ENCODE data around the gene CCDC33.

Gene CCDC33

DNA sequence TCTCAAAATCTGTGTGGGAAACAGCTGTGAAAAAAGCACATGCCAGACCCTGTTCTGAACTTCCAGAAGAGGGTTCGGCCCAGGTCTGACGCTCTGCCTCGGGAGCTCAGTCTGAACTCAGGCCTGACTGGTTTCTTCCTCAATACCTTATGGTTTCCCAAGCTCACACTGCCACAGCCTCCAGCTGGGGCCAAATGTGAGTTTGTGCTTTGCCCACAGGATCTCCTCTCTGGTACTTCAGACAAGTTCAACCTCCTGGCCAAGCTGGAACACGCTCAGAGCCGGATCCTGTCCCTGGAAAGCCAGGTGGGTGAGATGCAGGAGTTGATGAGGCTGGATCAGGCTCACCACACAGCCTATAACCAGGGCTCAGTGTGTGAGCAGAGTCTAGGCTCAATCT is 97.5 kb downstream of the CCDC33 start:
- Mint-ChIP-seq H3K4me3 (no peak overlapping the region), H3K9me3 (no peaks in the 10 kb centered on the region), H3K36me3 (no peaks in the 10 kb centered on the region), H3K27ac (no peak overlapping the region), H3K27me3 (no peaks in the 10 kb centered on the region), H3K4me1 (no peaks in the 10 kb centered on the region)

DNA sequence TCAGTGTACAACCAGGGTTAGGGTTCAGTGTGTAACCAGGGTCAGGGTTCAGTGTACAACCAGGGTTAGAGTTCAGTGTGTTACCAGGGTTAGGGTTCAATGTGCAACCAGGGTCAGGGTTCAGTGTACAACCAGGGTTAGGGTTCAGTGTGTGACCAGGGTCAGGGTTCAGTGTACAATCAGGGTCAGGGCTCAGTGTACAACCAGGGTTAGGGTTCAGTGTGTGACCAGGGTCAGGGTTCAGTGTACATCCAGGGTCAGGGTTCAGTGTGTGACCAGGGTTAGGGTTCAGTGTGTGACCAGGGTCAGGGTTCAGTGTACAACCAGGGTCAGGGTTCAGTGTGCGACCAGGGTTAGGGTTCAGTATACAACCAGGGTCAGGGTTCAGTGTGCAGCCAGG is 98.0 kb downstream of the CCDC33 start:
- no peak overlapping the region for H3K4me3 Mint-ChIP-seq

DNA sequence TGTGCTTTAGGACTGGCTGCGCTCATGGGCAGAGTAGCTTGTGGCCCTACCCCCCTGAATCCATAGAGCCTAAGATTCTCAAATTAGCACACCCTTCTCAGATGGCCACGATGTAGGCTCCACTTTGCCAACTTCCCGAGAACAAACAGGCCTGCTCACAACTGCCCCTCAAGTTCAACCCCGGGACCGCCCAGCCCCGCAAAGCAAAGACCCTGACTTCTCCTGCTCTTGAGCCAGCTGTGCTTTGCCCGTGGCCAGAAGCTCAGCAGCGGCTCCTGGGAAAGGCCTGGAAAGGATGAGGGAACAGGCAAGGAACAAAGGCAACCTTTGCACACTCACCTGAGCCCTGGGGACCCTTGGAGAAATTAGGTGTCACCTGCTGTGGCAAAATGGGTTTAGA is 99.3 kb downstream of the CCDC33 start:
- Mint-ChIP-seq H3K27ac (no peak overlapping the region), H3K4me3 (no peak overlapping the region), H3K36me3 (no peaks in the 10 kb centered on the region), H3K27me3 (no peaks in the 10 kb centered on the region), H3K4me1 (no peaks in the 10 kb centered on the region), H3K9me3 (no peaks in the 10 kb centered on the region)

More for the DNA sequence above, 98.0 kb downstream of the CCDC33 start:
- Mint-ChIP-seq H3K9me3 (no peaks in the 10 kb centered on the region), H3K4me1 (no peaks in the 10 kb centered on the region), H3K27me3 (no peaks in the 10 kb centered on the region), H3K27ac (no peak overlapping the region), H3K36me3 (no peaks in the 10 kb centered on the region)

DNA sequence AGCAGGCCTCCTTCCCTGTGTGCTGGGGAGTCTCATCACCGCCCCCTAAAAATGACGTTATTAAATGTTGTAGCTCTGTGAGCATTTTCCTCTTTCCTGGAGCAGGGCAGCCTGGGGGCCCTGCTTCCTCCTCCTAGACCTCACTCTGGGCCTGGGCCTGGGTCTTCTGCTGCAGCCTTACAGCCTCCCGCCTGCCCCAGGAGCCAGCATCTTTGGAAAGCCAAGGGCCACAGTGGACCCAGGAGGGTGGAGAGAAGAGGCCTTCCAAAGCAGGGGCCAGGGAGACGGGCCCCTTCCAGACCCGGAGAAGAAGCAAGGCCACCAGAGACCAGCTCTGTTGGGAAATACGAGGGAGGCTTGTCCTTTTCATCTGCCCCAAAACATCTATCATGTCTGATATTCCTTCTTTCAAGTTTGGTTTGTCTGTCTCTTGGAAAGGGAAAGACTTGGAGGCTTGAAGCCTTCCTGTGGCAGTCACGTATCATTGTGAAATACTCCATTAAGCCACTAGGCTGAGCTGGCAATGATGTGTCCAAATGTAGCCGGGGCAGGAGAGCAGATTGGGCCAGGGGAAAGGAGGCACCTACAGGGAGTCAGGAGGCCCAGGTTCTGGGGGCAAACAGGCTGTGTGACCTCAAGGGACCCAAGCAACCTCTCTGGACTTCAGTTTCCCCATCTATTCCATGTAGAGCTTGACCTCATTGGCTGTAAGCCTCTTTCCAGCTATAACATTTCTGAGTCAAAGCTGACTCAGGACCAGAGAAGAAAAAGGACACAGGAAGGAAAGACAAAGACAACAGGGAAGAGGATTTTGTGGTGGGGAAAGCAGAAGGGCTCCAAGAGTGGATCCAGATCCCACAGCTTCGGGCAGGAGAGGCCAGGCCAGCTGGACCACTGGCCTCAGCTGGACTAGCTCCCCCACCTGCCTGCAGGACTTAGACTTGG is 100.2 kb downstream of the CCDC33 start:
- H3K27ac Mint-ChIP-seq, result no peak overlapping the region
- no peaks in the 10 kb centered on the region for H3K36me3 Mint-ChIP-seq
- no peaks in the 10 kb centered on the region for H3K27me3 Mint-ChIP-seq
- no peaks in the 10 kb centered on the region for H3K4me1 Mint-ChIP-seq
- no peaks in the 10 kb centered on the region for H3K9me3 Mint-ChIP-seq
- H3K4me3 Mint-ChIP-seq, result no peak overlapping the region

DNA sequence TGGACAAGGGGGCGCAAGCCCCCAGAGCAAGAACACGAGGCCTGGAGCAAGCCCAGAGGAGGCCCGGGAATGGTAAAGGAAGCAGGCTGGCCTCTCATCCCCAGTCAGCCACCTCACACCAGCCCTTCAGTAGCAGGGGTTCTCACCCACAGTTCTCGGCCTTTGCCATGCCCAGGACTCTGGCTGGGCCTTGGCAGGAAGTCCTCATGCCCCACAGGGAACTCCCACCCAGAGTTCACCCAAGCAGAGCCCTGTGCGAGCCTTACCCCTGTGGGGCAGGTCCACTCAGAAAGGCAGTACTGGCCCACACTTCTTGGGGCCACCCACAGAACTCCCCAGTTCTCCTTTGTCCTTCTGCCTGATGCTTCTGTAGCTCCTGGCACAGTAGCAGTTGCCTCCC is 101.0 kb downstream of the CCDC33 start:
- Mint-ChIP-seq H3K4me3 (no peak overlapping the region), H3K4me1 (no peaks in the 10 kb centered on the region), H3K27me3 (no peaks in the 10 kb centered on the region), H3K36me3 (no peaks in the 10 kb centered on the region), H3K9me3 (no peaks in the 10 kb centered on the region), H3K27ac (no peak overlapping the region)

DNA sequence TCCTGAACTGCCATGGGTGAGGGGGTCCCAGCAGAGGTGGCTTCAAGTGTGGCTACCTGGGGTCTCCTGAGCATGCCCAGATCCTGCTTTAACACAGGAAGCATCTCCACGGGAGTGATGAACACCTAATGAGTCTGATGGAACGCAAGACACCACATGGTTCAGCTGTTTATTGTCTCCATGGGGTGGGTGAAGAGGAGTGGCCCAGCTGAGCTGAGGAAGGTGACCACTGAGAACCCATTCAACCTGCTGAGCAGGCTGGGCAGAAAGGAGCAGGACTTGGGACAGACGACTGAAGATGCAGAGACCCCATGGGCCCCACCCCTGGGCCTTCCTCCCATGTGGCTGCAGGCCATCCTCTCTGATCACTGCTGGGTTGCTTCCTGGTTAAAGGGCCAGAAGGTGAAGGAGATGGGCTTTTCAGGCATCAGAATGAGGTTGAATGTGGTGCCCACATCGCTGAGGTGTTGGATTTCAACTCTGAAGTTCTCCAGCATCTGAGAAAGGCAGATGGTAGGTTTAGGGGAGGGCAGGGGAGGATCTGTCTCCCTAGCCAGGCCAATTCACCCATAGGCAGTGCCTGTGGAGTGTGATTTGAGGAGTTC is 101.6 kb downstream of the CCDC33 start:
- Mint-ChIP-seq H3K27me3 (no peaks in the 10 kb centered on the region), H3K36me3 (no peaks in the 10 kb centered on the region), H3K27ac (no peak overlapping the region), H3K4me1 (no peaks in the 10 kb centered on the region), H3K4me3 (no peak overlapping the region), H3K9me3 (no peaks in the 10 kb centered on the region)

DNA sequence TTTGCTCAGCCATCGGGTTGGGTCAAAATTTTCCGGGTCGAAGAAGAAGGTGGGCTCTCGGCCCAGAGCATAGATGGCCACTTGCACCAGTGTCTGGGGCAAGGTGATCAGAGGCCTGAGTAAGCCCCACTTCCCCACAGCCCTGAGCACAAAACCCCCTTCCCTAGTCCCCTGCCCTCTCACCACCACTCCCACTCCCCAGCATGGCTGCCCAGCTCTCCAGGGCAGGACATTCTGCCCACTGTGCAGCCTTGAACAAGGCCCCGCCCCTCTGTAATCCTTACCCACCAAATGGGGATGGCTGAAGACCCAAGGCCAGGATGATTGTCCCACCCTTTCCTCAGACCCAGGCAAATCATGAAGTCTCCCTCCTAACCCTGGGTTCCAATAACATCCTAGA is 102.5 kb downstream of the CCDC33 start:
- Mint-ChIP-seq H3K9me3 (no peaks in the 10 kb centered on the region), H3K4me1 (no peaks in the 10 kb centered on the region), H3K27ac (no peak overlapping the region), H3K4me3 (no peak overlapping the region), H3K27me3 (no peaks in the 10 kb centered on the region), H3K36me3 (no peaks in the 10 kb centered on the region)

DNA sequence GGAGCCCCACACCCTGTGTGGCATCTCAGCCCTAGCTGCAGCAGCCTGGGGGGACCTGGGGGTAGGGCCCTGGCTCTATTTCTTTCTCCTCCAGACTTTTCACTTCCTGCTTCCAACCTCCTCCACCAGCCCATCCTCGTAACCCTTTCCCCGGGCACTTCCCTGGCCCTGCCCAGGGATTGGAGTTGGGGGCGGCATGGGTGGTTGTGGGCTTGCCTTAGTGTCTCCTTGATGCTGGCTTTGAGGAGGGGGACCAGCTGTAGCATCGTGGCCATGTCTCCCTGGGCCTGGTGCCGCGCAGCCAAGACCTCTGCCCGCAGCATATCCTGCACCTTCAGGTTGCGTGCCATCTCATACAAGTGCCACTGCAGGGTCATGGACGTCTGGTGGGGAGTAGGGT is 103.2 kb downstream of the CCDC33 start:
- Mint-ChIP-seq H3K4me1 (no peaks in the 10 kb centered on the region), H3K9me3 (no peaks in the 10 kb centered on the region), H3K4me3 (no peak overlapping the region), H3K27ac (no peak overlapping the region), H3K27me3 (no peaks in the 10 kb centered on the region), H3K36me3 (no peaks in the 10 kb centered on the region)

DNA sequence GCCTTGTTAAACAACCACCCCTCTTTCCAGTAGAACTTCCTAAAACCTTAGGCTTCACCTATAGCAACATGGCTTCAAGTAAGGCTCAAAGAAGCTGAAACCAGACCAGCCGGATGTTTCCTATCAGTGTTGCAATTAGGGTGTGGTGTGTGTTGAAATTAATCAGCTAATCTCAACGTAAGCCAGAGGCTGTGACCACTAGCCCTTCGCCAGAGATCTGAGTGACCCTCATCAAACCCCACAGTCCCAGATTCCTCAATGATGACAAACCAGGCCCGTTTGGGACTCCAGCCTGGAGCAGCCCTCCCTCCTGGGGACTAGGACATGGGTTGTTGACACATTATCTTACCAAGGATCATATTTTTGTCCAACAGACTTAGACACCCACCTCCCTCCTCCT is 104.0 kb downstream of the CCDC33 start:
- Mint-ChIP-seq H3K4me1 (no peaks in the 10 kb centered on the region), H3K9me3 (no peaks in the 10 kb centered on the region), H3K27me3 (no peaks in the 10 kb centered on the region), H3K4me3 (no peak overlapping the region), H3K27ac (no peak overlapping the region), H3K36me3 (no peaks in the 10 kb centered on the region)

DNA sequence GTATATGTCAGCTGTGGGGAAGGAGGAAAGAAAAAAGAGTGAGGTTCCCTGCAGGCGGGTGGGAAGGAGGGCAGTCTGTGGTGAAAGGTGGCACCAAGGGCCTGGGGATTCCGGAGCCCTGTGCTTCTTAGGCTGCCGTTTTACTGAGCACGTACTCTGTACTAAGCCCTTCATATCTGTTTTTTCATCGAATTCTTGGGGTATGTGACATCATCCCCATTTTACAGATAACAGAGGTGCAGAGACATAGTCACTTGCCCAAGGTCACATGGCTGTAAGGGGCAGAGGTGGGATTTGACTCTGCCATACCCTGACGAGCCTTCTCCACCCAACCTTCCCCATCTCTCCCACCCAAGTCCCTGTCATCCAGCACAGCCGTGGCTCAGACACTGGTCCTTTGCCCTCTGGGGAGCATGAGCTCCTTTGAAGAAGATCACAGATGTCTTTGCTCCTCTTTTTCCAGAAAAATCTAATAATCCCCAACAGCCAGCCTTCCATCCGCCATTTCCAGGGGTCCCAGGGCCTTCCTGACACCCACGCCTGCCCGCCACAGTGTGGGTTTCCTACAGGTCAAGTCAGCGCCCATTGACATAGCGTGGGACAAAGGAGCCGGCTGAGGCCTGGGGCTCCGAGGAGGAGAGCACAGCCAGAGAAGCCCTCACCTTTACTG is 107.1 kb downstream of the CCDC33 start:
- Mint-ChIP-seq H3K4me3 (no peak overlapping the region), H3K27me3 (no peaks in the 10 kb centered on the region), H3K36me3 (no peaks in the 10 kb centered on the region), H3K27ac (no peak overlapping the region), H3K4me1 (no peaks in the 10 kb centered on the region), H3K9me3 (no peaks in the 10 kb centered on the region)

DNA sequence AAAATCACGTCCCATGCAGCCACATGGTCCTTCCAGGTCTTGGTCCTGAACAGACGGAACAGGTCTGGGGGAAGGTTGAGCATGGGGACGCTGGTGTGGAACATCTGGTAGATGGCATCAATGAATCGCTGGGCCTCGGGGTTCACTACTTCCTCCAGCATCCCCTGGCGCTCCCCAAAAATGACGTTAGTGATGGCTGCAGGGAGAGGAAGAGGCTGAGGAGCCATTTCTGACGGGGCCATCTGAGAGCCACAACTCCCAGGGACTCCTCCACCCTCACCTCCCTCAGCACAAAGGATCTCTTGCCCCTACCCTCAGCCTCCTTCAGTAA is 107.6 kb downstream of the CCDC33 start:
- Mint-ChIP-seq H3K36me3 (no peaks in the 10 kb centered on the region), H3K27ac (no peak overlapping the region), H3K4me3 (no peak overlapping the region), H3K4me1 (no peaks in the 10 kb centered on the region), H3K9me3 (no peaks in the 10 kb centered on the region), H3K27me3 (no peaks in the 10 kb centered on the region)

DNA sequence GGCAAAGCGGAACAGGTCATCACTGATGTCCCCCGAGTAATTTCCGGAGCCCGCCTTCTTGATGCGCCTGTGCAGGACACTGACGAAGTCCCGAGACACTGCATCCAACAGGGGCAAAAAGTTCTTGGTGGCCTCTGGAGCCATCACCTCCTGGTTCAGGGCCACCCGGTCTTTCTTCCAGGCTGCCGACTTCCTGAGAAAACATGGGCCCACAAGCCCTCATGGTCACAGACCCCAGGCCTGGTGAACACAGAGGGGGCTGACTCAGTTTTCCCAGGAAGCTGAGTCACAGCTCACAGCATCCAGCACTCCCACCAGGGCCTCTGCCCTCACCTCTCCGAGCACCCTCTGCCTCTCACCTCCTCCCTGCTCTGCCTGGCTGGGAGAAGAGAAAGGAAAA is 108.9 kb downstream of the CCDC33 start:
- no peak overlapping the region for H3K27ac Mint-ChIP-seq
- no peaks in the 10 kb centered on the region for H3K36me3 Mint-ChIP-seq
- no peak overlapping the region for H3K4me3 Mint-ChIP-seq
- H3K9me3 Mint-ChIP-seq, result no peaks in the 10 kb centered on the region
- no peaks in the 10 kb centered on the region for H3K27me3 Mint-ChIP-seq
- H3K4me1 Mint-ChIP-seq, result no peaks in the 10 kb centered on the region

DNA sequence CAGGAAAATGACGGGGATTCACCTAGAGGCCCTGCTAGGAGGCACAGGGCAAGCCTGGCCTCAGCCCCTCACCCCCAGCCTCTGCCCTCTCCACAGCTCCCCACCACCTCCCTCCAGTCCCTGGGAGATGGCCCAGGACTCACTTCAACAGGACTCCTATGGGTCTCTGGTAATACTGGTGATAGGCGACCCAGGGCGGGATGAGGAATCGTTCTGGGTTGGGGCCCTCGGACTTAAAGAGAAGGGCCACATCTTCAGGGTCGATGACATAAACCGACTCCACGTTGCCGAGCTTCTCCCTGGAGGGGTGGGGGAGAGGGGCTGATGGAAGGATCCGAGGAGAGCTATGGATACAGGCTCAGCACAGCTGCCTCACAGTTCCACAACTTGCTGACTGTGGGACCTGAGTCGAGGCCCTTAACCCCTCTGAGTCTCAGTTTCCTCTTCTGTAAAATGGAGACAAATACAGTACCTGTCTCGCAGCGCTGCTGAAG is 111.7 kb downstream of the CCDC33 start:
- Mint-ChIP-seq H3K27me3 (peaks cover 4% of the 10 kb centered on the region), H3K36me3 (no peaks in the 10 kb centered on the region), H3K27ac (no peak overlapping the region), H3K4me3 (no peak overlapping the region), H3K9me3 (no peaks in the 10 kb centered on the region), H3K4me1 (no peaks in the 10 kb centered on the region)

DNA sequence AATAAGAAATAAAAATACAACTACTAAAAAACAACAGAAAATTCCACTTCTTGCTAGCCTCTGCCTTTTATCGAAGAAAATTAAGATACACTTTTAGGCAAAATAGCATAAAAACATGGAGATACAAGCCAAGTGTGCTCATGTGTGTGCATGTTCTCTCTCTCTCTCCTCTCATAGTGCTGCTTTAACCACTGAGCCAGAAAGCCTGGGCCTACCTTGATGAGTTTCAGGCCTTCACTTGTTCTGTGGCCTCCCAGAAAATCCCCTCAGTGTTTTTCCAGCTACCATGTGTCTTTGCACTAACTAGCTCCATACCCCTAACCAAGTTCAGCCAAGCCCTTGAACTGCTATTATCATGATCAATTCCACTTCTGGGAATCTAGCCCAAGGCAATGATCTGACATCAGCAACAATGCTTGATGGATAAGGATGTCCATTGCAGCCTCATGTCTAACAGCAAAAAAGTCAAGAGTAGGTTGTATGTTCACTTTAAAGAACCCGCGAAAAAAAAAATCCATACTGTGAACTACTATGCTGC is 113.2 kb downstream of the CCDC33 start:
- no peaks in the 10 kb centered on the region for H3K4me1 Mint-ChIP-seq
- H3K36me3 Mint-ChIP-seq, result no peaks in the 10 kb centered on the region
- H3K4me3 Mint-ChIP-seq, result no peak overlapping the region
- peaks cover 4% of the 10 kb centered on the region for H3K27me3 Mint-ChIP-seq
- H3K27ac Mint-ChIP-seq, result no peak overlapping the region
- no peaks in the 10 kb centered on the region for H3K9me3 Mint-ChIP-seq

DNA sequence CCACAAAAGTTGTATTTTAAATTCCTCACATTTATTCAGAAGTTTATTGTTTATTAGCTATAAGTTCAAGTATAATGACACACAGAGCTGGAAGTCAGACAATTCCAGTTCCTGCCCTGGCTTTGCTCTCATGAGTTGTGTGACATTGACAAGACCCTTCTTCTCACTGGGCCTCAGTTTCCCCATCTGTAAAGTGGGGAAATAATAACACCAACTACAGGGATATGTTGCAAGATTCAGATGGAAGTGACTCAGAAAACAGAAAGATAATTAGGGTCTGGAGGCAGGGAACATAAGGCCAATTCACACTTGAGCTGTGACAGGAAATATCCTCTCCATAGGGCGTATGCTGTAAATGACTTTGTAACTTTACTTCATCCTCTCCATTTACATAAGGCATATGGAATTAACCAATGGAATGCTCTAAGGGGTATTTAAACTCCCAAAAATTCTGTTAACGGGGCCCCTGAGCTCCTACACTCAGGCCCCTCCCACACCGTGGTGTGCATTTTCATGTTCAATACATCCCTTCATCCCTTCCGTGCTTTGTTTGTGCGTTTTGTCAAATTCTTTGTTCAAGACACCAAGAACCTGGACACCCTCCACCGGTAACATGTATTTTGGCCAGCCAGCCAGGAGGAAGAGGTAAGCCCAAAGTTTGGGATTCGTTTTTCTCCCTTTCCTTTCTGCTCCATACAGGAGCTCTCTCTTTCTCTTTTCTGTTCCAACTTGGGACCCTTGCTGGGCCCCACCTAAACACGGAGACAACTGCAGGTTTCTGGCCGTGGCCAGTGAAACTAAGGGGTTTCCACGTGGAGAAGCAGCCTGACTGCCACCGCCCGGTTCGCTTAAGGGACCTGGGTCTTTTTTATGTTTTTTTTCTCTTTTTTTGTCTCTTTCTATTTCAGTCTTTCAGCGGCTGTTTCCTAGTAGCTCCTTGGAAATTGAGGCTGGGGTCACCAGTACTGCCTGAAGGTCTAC is 114.5 kb downstream of the CCDC33 start:
- H3K27ac Mint-ChIP-seq, result no peak overlapping the region
- H3K4me3 Mint-ChIP-seq, result no peak overlapping the region
- peaks cover 9% of the 10 kb centered on the region for H3K27me3 Mint-ChIP-seq
- H3K9me3 Mint-ChIP-seq, result peaks cover 5% of the 10 kb centered on the region
- H3K4me1 Mint-ChIP-seq, result no peaks in the 10 kb centered on the region
- no peaks in the 10 kb centered on the region for H3K36me3 Mint-ChIP-seq
